IMR-90 (cell line): ENCODE data around the gene BTBD9.

Experiments
- CEBPB ChIP-seq: IDR thresholded peaks from 2 replicates; pipeline ENCODE4 v1.6.1; 2012; ENCODE audit warnings: low read depth, low read length, improper control_type of control experiment
- CTCF ChIP-seq: conservative IDR thresholded peaks from 2 replicates; pipeline ENCODE4 v1.5.1; 2012; ENCODE audit warnings: mild to moderate bottlenecking, low read depth, low read length, improper control_type of control experiment
- ELK1 ChIP-seq: fragments of 150-350 bp; IDR thresholded peaks from 2 replicates; pipeline ENCODE4 v1.6.1; 2016; ENCODE audit warnings: low read depth, mild to moderate bottlenecking, low read length, moderate library complexity, borderline replicate concordance
- MAFK ChIP-seq: IDR thresholded peaks from 2 replicates; pipeline ENCODE4 v1.6.1; 2012; ENCODE audit warnings: low read depth, low read length, improper control_type of control experiment
- MAZ ChIP-seq: IDR thresholded peaks from 2 replicates; pipeline ENCODE4 v1.6.1; 2012; ENCODE audit warnings: low read depth, mild to moderate bottlenecking, low read length, improper control_type of control experiment, moderate library complexity, borderline replicate concordance
- NFE2L2 ChIP-seq: fragments of 150-350 bp; IDR thresholded peaks from 2 replicates; pipeline ENCODE4 v1.6.1; 2016; ENCODE audit warnings: low read depth, mild to moderate bottlenecking, low read length
- POLR2A ChIP-seq: IDR thresholded peaks from 2 replicates; pipeline ENCODE4 v1.6.1; 2012; ENCODE audit warnings: mild to moderate bottlenecking, low read depth, low read length

DNA sequence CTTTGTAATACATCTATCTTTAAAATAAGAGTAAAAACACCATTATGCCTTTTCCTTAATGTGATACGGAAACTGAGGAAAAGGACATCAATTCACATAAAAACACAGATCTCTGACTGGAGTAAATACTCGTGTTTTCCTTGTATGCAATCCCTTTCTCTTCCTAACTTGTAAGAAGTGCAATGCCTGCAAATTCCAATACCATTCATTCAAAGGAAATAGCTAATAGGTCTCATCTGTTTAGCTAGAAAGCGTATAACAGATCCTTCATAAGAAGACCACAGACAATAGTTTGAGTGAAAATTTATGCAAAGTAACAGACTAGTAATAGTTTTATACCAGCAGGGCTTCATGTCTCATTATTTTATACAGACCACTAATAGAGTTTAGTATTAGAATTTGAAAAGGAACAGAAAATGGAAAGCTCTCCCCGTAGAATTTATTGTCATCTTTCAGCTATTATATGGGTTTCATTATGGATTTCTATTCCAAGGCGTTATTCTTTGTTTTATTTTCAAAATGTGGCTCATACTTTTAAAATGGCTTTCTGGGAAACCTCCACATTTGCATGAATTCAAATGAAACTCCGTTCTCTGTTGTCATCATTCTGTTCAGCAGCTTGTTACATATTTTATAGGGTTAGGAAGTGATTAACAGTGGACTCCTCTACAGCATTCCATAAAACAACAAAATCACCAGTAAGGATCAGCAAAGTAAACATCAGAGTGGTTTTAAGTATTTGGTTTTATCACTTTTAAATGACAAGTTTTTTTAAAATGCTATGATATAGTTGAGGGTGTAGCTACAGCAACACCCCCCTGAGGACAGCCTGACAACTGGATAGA is 186.7 kb downstream of the BTBD9 start:
- TF ChIP-seq CTCF = no peak
- TF ChIP-seq MAFK = no peak
- no peak for TF ChIP-seq MAZ
- no peak for TF ChIP-seq POLR2A
- TF ChIP-seq ELK1 = no peak
- TF ChIP-seq NFE2L2 = no peak
- no peak for TF ChIP-seq CEBPB
